DND-41 (cell line): ENCODE results near the gene CHI3L2.

Experiments used
- ATAC-seq: fragments of 200-7000 bp; cut with Tn5 transposase; 3 replicates; pipeline ENCODE4 v1.9.1; 2021; ENCODE audit warnings: low read depth; ENCODE audit not compliant: insufficient read depth
- DNase-seq: peaks from one replicate; pipeline ENCODE4 v3.0.0-alpha.2; 2020
- H2AFZ ChIP-seq: 2 replicates; pipeline ENCODE4 v1.6.0; 2012; ENCODE audit warnings: low read depth, low read length
- H3K27ac ChIP-seq: 2 replicates; pipeline ENCODE4 v1.5.1; 2012; ENCODE audit warnings: low read length, inconsistent platforms
- H3K27me3 ChIP-seq: fragments of 200-600 bp; sonication (generic); 2 replicates; pipeline ENCODE4 v1.6.0; 2012; ENCODE audit warnings: low read length, mild to moderate bottlenecking, inconsistent platforms; ENCODE audit not compliant: insufficient read depth, poor library complexity
- H3K36me3 ChIP-seq: 2 replicates; pipeline ENCODE4 v1.5.1; 2012; ENCODE audit warnings: low read length, inconsistent platforms; ENCODE audit not compliant: insufficient read depth
- H3K4me1 ChIP-seq: 2 replicates; pipeline ENCODE4 v1.5.1; 2012; ENCODE audit warnings: mild to moderate bottlenecking, low read length; ENCODE audit not compliant: insufficient read depth
- H3K4me2 ChIP-seq: 2 replicates; pipeline ENCODE4 v1.6.0; 2012; ENCODE audit warnings: mild to moderate bottlenecking, moderate library complexity, low read length, inconsistent platforms; ENCODE audit not compliant: insufficient read depth
- H3K4me3 ChIP-seq, 2 experiments: fragments of 200-600 bp in 1 of 2; shearing (Covaris generic) in 1 of 2; 2 replicates each; pipeline ENCODE4 v1.5.1; 2012 to 2016; ENCODE audit warnings: inconsistent platforms in 2 of 2, low read length in 2 of 2, mild to moderate bottlenecking in 2 of 2, low read depth in 1 of 2, moderate library complexity in 1 of 2
- H3K79me2 ChIP-seq: 2 replicates; pipeline ENCODE4 v1.6.0; 2012; ENCODE audit warnings: low read length, inconsistent platforms; ENCODE audit not compliant: insufficient read depth
- H3K9ac ChIP-seq: 2 replicates; pipeline ENCODE4 v1.6.0; 2012; ENCODE audit warnings: low read depth, mild to moderate bottlenecking, inconsistent platforms, low read length, moderate library complexity
- H3K9me3 ChIP-seq: 2 replicates; pipeline ENCODE4 v1.5.1; 2012; ENCODE audit warnings: low read length, moderate library complexity, mild to moderate bottlenecking, inconsistent platforms; ENCODE audit not compliant: insufficient read depth, severe bottlenecking
- H4K20me1 ChIP-seq: 2 replicates; pipeline ENCODE4 v1.6.0; 2012; ENCODE audit warnings: low read length; ENCODE audit not compliant: insufficient read depth
- EZH2 ChIP-seq: IDR thresholded peaks from 3 replicates; pipeline ENCODE4 v1.6.1; 2012; ENCODE audit warnings: borderline replicate concordance, low read depth, mild to moderate bottlenecking, moderate library complexity, low read length, inconsistent platforms; ENCODE audit not compliant: severe bottlenecking
- TF ChIP-seq, protein P1 (sequence below): IDR thresholded peaks from 2 replicates; pipeline ENCODE4 v1.5.1; 2012; ENCODE audit warnings: borderline replicate concordance, low read length, moderate library complexity, mild to moderate bottlenecking; ENCODE audit not compliant: poor library complexity, severe bottlenecking; ENCODE audit errors: extremely low read depth

The CHI3L2 gene

DNA sequence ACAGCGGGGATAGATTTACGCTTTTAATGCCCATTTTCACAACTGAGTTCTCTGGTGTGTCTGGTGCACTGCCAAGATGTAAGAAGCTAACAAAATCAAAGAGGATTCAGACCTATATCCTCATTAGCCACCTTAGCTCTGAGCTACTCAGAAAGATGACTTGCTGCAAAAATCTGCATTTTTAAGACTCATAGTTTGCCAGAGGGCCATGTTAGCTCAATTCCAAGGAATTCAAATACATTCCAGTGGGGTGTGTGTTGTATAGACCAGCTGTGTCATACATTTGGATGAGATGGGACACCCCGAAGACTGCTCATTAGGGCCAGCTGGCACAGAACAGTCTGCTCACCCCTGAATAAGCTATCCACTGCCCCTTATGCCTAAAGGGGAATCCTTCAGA lies 36.0 kb upstream of the CHI3L2 start:
- H3K4me3 ChIP-seq: no peak overlapping the region
- H3K9ac ChIP-seq: no peak overlapping the region
- H3K4me2 ChIP-seq: 0 out of 2 replicates have a peak overlapping the region, but pooled peaks have one; percentile 12
- H2AFZ ChIP-seq: no peak overlapping the region
- no peak for DNase-seq
- no peaks in the 10 kb centered on the region for H3K27me3 ChIP-seq
- H3K36me3 ChIP-seq: peaks cover 100% of the 10 kb centered on the region
- H3K27ac ChIP-seq: peak overlapping the region; percentile 40
- peaks cover 30% of the 10 kb centered on the region for H4K20me1 ChIP-seq
- H3K79me2 ChIP-seq: peaks cover 59% of the 10 kb centered on the region
- no peak for ATAC-seq
- H3K4me1 ChIP-seq: peaks cover 50% of the 10 kb centered on the region
- no peak for TF ChIP-seq EZH2
- TF ChIP-seq, protein P1, sequence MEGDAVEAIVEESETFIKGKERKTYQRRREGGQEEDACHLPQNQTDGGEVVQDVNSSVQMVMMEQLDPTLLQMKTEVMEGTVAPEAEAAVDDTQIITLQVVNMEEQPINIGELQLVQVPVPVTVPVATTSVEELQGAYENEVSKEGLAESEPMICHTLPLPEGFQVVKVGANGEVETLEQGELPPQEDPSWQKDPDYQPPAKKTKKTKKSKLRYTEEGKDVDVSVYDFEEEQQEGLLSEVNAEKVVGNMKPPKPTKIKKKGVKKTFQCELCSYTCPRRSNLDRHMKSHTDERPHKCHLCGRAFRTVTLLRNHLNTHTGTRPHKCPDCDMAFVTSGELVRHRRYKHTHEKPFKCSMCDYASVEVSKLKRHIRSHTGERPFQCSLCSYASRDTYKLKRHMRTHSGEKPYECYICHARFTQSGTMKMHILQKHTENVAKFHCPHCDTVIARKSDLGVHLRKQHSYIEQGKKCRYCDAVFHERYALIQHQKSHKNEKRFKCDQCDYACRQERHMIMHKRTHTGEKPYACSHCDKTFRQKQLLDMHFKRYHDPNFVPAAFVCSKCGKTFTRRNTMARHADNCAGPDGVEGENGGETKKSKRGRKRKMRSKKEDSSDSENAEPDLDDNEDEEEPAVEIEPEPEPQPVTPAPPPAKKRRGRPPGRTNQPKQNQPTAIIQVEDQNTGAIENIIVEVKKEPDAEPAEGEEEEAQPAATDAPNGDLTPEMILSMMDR: no peak
- no peaks in the 10 kb centered on the region for H3K9me3 ChIP-seq

DNA sequence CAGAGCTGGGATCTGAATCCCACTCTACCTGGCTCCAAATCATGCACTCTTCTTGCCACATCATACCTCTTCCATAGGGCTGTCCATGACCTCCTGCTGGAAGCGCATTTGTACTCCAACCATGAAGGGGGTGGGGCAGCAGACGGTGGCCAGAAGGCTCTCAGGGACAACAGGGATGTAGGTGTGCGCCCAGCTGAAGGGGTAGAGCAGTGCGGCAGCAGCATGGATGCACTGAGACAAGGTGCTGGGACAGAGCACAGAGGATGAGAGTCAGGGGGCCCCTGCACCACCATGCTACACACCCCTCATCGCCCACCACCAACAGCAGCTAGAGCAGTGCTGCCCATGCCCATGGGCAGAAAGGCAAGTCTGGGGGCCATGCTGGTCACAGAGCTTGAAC lies 35.4 kb upstream of the CHI3L2 start:
- peak; percentile 17; the same call in 1 of the 3 replicates for ATAC-seq
- Histone ChIP-seq H3K9me3 (no peaks in the 10 kb centered on the region), H3K36me3 (peaks cover 100% of the 10 kb centered on the region), H3K27ac (peak overlapping the region; percentile 40), H3K27me3 (no peaks in the 10 kb centered on the region), H4K20me1 (peaks cover 36% of the 10 kb centered on the region), H3K4me2 (peak overlapping the region; percentile 12; the same call in 1 of the 2 replicates), H2AFZ (no peak overlapping the region), H3K4me1 (peaks cover 55% of the 10 kb centered on the region), H3K79me2 (peaks cover 65% of the 10 kb centered on the region), H3K9ac (no peak overlapping the region), H3K4me3 (no peak overlapping the region)
- DNase-seq: no peak
- TF ChIP-seq, protein P1: no peak
- TF ChIP-seq EZH2: no peak

DNA sequence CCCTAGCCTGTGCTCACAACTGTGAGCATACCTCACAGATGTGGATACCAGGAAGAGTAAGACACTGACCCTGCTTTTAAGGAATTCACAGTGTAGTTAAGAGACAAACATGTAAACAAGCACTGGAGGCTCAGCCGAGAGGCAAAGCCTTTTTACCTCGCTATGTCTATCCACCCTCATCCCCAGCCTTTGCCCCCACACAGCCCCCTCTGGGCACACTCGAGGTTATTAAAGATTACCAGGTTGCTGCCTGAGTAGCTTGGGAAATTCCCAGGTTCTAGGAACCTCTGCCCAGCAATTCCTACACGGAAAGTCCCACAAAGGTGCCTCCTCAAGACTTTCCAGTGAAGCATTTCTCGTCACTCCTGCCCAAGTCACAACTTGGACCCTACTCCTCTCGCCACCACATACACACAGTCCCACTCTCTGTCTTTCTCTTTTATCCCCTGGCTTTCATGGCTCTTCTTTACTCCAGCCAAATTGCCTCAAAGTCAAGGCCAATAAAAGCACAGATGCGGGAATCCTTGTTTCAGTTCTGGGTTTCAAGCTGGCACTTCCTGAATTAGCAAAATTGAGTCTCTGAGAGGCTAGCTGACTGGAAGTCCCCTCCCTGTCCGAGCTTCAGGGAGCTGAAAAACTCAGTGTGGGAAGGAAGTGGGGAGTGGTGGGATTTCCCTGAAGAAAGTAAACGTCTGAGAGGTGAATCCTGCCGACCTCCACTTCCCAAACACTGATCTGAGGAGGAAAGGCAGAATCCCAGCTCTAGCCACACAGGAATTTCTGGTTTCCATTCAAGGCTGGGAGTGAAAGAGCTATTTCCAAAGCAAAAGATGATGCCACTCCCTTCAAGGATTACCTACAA lies 34.6 kb upstream of the CHI3L2 start:
- peak overlapping the region; percentile 40 for H3K27ac ChIP-seq
- H3K9me3 ChIP-seq: no peaks in the 10 kb centered on the region
- H3K79me2 ChIP-seq: peaks cover 73% of the 10 kb centered on the region
- no peak for TF ChIP-seq EZH2
- TF ChIP-seq, protein P1: no peak
- peaks cover 100% of the 10 kb centered on the region for H3K36me3 ChIP-seq
- DNase-seq (peak; percentile 5), ATAC-seq (no peak)
- peak overlapping the region; percentile 11; the same call in 1 of the 2 replicates for H3K9ac ChIP-seq
- H4K20me1 ChIP-seq: peaks cover 38% of the 10 kb centered on the region
- no peak overlapping the region for H3K4me3 ChIP-seq
- H3K4me1 ChIP-seq: peaks cover 63% of the 10 kb centered on the region
- no peak overlapping the region for H3K4me2 ChIP-seq
- no peaks in the 10 kb centered on the region for H3K27me3 ChIP-seq
- H2AFZ ChIP-seq: no peak overlapping the region
